HG03571 (cell line): Measurements from ENCODE around the gene LIG4.

Experiments used
- ATAC-seq: cut with Tn5 transposase; IDR thresholded peaks from one replicate; pipeline ENCODE4 v1.9.1; 2021; ENCODE audit not compliant: unreplicated experiment

The LIG4 gene

GRCh38 chr13:108194435-108194936, 20.9 kb downstream of the LIG4 start:
- ATAC-seq = no peak

GRCh38 chr13:108193806-108194205, 21.5 kb downstream of the LIG4 start:
- ATAC-seq = no peak

GRCh38 chr13:108190897-108191296, 24.4 kb downstream of the LIG4 start:
- no peak for ATAC-seq

GRCh38 chr13:108188260-108188659, 27.1 kb downstream of the LIG4 start:
- no peak for ATAC-seq

- no peak for ATAC-seq
These were observed 30.1 kb downstream of the LIG4 start for GRCh38 chr13:108185223-108185622.

- no peak for ATAC-seq
These were observed 32.7 kb downstream of the LIG4 start for GRCh38 chr13:108182652-108183051.

- ATAC-seq = no peak
These were observed 37.3 kb downstream of the LIG4 start for GRCh38 chr13:108178078-108178477.

GRCh38 chr13:108176685-108177274, 38.6 kb downstream of the LIG4 start:
- ATAC-seq = no peak

- no peak for ATAC-seq
These were observed 46.4 kb downstream of the LIG4 start for GRCh38 chr13:108168929-108169328.

- no peak for ATAC-seq
These were observed 49.3 kb downstream of the LIG4 start for GRCh38 chr13:108166078-108166477.

GRCh38 chr13:108158746-108159145, 56.6 kb downstream of the LIG4 start:
- ATAC-seq = no peak
